ENCODE results near the gene CLIP2. TPM values are rescaled to one million over a fixed set of nuclear protein-coding genes. Genes with fewer than 3 reads are reported as not detected.
"Not testable (repeated sequence)": the region's sequence is repeated elsewhere in the genome, so short reads cannot be mapped to it uniquely, and the experiment has no call there.

Gene CLIP2
- total RNA-seq, 2 donors from 2014 or later: 77.8 to 81.6 TPM

DNA sequence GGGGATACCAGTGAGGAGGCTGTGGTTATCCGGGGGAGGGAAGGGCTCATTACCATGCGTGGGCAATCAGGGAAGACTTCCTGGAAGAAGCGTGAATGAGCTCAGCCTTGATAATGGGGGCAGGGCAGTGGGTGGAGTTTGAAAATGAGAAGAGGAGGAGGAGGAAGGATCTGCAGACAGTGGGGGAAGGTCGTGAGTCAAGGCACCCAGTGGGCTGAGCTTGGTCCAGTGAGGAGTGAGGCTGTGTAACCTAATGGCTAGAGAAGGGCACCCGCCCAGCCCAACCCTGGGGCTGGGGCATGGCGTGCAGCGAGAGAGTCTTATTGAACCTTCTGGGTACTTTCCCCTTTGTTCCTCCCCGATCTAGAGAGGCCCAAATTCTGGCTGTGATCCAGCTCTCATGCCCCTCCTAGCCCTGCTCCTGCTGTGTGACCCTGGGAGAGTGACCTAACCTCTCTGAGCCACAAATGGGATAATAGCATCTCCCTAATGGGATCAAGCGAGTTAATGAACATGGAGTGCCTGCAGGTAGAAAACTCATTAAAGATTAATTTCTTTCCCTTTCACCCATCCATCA, 31.5 kb downstream of the CLIP2 start:
- H3K27me3 ChIP-seq: no peaks in the 10 kb centered on the region
- TF ChIP-seq, protein P1, sequence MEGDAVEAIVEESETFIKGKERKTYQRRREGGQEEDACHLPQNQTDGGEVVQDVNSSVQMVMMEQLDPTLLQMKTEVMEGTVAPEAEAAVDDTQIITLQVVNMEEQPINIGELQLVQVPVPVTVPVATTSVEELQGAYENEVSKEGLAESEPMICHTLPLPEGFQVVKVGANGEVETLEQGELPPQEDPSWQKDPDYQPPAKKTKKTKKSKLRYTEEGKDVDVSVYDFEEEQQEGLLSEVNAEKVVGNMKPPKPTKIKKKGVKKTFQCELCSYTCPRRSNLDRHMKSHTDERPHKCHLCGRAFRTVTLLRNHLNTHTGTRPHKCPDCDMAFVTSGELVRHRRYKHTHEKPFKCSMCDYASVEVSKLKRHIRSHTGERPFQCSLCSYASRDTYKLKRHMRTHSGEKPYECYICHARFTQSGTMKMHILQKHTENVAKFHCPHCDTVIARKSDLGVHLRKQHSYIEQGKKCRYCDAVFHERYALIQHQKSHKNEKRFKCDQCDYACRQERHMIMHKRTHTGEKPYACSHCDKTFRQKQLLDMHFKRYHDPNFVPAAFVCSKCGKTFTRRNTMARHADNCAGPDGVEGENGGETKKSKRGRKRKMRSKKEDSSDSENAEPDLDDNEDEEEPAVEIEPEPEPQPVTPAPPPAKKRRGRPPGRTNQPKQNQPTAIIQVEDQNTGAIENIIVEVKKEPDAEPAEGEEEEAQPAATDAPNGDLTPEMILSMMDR (IDR thresholded peaks at IDR 0.05): no peak
- no peaks in the 10 kb centered on the region for H3K36me3 ChIP-seq

DNA sequence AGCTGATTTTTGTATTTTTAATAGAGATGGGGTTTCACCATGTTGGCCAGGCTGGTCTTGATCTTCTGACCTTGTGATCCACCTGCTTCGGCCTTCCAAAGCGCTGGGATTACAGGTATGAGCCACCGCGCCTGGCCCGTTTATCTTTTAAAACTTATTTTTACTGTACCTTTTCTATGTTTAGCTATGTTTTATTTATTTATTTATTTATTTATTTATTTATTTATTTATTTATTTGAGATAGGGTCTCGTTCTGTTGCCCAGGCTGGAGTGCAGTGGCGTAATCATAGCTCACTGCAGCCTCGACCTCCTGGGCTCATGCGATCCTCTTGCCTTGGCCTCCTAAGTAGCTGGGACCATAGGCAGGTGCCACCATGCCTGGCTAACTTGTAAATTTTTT, 33.7 kb downstream of the CLIP2 start:
- H3K4me3 ChIP-seq; DNase-seq; H3K36me3 ChIP-seq; H3K9me3 ChIP-seq; intact Hi-C loops (cut with DNase I); H3K9ac ChIP-seq (ENCODE audit: low read depth in 2 of 2, low read length in 2 of 2); H3K27ac ChIP-seq; H3K4me1 ChIP-seq; H3K27me3 ChIP-seq: not testable (repeated sequence)

More for the DNA sequence above, 31.5 kb downstream of the CLIP2 start:
- intact Hi-C loops (cut with DNase I): no loop called here
- peak; percentile 52 for DNase-seq
- no peak overlapping the region for H3K4me3 ChIP-seq
- no peaks in the 10 kb centered on the region for H3K9me3 ChIP-seq
- no peak overlapping the region for H3K27ac ChIP-seq
- peaks cover 5% of the 10 kb centered on the region for H3K4me1 ChIP-seq
- H3K9ac ChIP-seq (ENCODE audit: low read depth in 2 of 2, low read length in 2 of 2): peak overlapping the region in 1 of 2 donors; percentile 1

DNA sequence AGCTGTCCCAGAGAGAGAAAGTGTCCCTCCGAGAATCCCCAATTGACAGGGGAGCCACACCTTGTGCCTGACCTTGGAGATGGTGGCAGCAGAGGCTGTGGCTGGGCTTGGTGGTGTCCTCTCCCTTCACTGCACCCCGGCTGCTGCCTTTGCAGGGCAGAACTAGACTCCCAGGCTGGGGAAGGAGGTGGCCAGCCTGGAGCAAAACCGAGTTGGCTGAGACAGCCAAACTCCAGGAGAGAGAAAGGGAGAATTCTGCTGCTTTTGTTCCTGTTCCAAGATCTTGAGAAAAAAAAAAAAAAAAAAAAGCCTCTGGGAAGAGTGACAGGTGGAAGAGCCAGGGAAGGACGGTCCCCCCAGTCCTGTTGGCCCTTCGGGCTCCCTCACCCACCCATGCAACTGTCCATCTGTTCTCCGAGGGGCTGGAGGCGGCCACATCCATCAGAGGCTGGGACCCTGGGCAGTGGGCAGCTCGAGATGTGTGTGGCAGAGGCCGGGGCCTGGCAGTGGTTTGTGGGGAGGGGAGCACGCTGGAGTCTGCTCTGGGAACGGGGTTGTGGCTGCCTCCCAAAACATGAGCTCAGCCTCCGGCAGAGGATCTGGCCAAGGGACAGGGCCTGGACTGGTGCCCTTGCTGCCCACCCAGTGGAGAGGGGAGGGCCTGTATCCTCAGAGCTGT, 35.5 kb downstream of the CLIP2 start:
- peak; percentile 36 for DNase-seq
- Histone ChIP-seq H3K36me3 (no peaks in the 10 kb centered on the region), H3K9me3 (no peaks in the 10 kb centered on the region), H3K27me3 (no peaks in the 10 kb centered on the region), H3K4me3 (no peak overlapping the region), H3K9ac (ENCODE audit: low read depth in 2 of 2, low read length in 2 of 2) (peak overlapping the region in 1 of 2 donors; percentile 58), H3K4me1 (peaks cover 5% of the 10 kb centered on the region), H3K27ac (no peak overlapping the region)
- intact Hi-C loops (cut with DNase I): no loop called here
- TF ChIP-seq, protein P1 (IDR thresholded peaks at IDR 0.05): no peak

DNA sequence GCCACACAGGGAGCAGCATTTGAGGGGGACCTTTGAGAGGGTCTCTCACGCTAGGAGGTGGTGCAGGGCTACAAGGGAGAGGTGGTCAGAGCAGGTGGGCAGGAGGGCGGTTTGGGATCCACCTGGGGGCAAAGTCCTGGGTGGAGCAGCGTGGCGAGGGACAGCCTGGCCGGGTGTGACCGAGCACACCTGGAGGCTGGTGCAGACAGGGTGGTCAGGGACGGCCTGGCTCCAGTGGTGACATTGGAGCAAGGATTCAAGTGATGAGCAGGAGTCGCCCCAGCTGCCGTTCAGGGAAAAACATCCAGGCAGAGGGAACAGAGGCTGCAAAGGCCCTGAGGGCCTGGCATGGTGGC, 36.0 kb downstream of the CLIP2 start:
- no peaks in the 10 kb centered on the region for H3K36me3 ChIP-seq
- no peaks in the 10 kb centered on the region for H3K27me3 ChIP-seq
- H3K4me3 ChIP-seq: no peak overlapping the region
- peaks cover 5% of the 10 kb centered on the region for H3K4me1 ChIP-seq
- peak; percentile 63 for DNase-seq
- H3K9me3 ChIP-seq: no peaks in the 10 kb centered on the region
- H3K27ac ChIP-seq: no peak overlapping the region
- H3K9ac ChIP-seq (ENCODE audit: low read depth in 2 of 2, low read length in 2 of 2): peak overlapping the region in 1 of 2 donors; percentile 58
- TF ChIP-seq, protein P1 (IDR thresholded peaks at IDR 0.05): no peak
- intact Hi-C loops (cut with DNase I): no loop called here

DNA sequence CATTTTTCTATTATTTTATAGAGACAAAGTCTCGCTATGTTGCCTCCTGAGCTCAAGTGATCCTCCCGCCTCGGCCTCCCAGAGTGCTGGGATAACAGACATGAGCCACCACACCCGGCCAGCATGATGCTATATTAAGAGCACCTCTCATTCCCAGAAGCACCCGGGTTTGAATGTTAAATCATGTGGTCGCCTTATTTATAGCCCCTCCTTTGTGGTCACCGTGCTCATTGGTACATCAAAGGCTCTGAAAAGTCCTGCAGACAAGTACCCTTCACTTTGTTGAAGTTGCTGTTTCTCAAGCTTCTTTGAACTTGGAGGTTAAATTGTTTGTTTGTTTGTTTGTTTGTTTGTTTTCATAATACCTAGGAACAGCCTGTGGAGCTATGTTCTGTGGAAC, 40.0 kb downstream of the CLIP2 start:
- intact Hi-C loops (cut with DNase I): no loop called here
- no peak for DNase-seq
- Histone ChIP-seq H3K4me3 (no peak overlapping the region), H3K36me3 (no peaks in the 10 kb centered on the region), H3K4me1 (peaks cover 5% of the 10 kb centered on the region), H3K9ac (ENCODE audit: low read depth in 2 of 2, low read length in 2 of 2) (no peak overlapping the region), H3K27ac (no peak overlapping the region), H3K27me3 (no peaks in the 10 kb centered on the region), H3K9me3 (no peaks in the 10 kb centered on the region)
- TF ChIP-seq, protein P1 (IDR thresholded peaks at IDR 0.05): no peak

All from colonic mucosa (tissue), 4 donors.